Smooth muscle cell (in vitro differentiated cells): ENCODE results near the gene PITPNM3. TPM values are rescaled to one million over a fixed set of nuclear protein-coding genes. Genes with fewer than 3 reads are reported as not detected.

Experiments used
- DNase-seq: peaks from one replicate; lab custom pipeline; 2025; ENCODE audit not compliant: unreplicated experiment; lab: John Stamatoyannopoulos, UW
- H2AFZ ChIP-seq: fragments of 200-600 bp; sonication (generic); 2 replicates; pipeline ENCODE4 v1.6.0; 2016; ENCODE audit warnings: antibody characterized with exemption, low read depth, mild to moderate bottlenecking
- H3F3A ChIP-seq: fragments of 200-600 bp; sonication (generic); 2 replicates; pipeline ENCODE4 v1.6.0; 2017; ENCODE audit warnings: antibody characterized with exemption, low read depth
- H3K27ac ChIP-seq: fragments of 200-600 bp; sonication (generic); 2 replicates; pipeline ENCODE4 v1.5.1; 2016; ENCODE audit warnings: low read depth, mild to moderate bottlenecking
- H3K27me3 ChIP-seq: fragments of 200-600 bp; sonication (generic); 2 replicates; pipeline ENCODE4 v1.6.1; 2016; ENCODE audit warnings: low read depth, mild to moderate bottlenecking
- H3K36me3 ChIP-seq: fragments of 200-600 bp; sonication (generic); 2 replicates; pipeline ENCODE4 v1.5.1; 2016; ENCODE audit warnings: low read depth
- H3K4me1 ChIP-seq: fragments of 200-600 bp; sonication (generic); 2 replicates; pipeline ENCODE4 v1.5.1; 2016; ENCODE audit warnings: low read depth
- H3K4me2 ChIP-seq: fragments of 200-600 bp; sonication (generic); 2 replicates; pipeline ENCODE4 v1.6.0; 2016; ENCODE audit warnings: mild to moderate bottlenecking
- H3K4me3 ChIP-seq: fragments of 200-600 bp; sonication (generic); 2 replicates; pipeline ENCODE4 v1.5.1; 2016; ENCODE audit warnings: mild to moderate bottlenecking
- H3K79me2 ChIP-seq: fragments of 200-600 bp; sonication (generic); 2 replicates; pipeline ENCODE4 v1.6.0; 2016; ENCODE audit warnings: low read depth, mild to moderate bottlenecking
- H3K9ac ChIP-seq: fragments of 200-600 bp; sonication (generic); 2 replicates; pipeline ENCODE4 v1.6.0; 2016; ENCODE audit warnings: low read depth
- H3K9me3 ChIP-seq: fragments of 200-600 bp; sonication (generic); replicated peaks from 2 replicates; pipeline ENCODE4 v1.5.1; 2016; ENCODE audit warnings: low read depth
- H4K20me1 ChIP-seq: fragments of 200-600 bp; sonication (generic); 2 replicates; pipeline ENCODE4 v1.6.0; 2016; ENCODE audit warnings: low read depth
- WGBS: methylation state at CpG from one replicate; pipeline ENCODE4 v1.1.7; 2016; ENCODE audit warnings: low lambda C conversion rate; 5-methylcytosine and 5-hydroxymethylcytosine counted together
- polyA plus RNA-seq: library from polyadenylated mRNA; unstranded; fragments of >200 nt; fragmentation: Nextera tagmentation; extraction: Ambion mirVana; gene quantifications from 2 replicates; pipeline ENCODE4 v1.2.1, GENCODE V29; 2016
- total RNA-seq: library from RNA; depleted of rRNA; stranded (reverse); fragments of >200 nt; gene quantifications from 2 replicates; pipeline ENCODE4 v1.2.3, GENCODE V29; 2014
- TF ChIP-seq, protein P1 (sequence below): fragments of 200-600 bp; sonication (generic); IDR thresholded peaks from 2 replicates; pipeline ENCODE4 v1.5.1; 2017; ENCODE audit warnings: borderline replicate concordance, mild to moderate bottlenecking, antibody characterized with exemption; ENCODE audit not compliant: insufficient read depth, poor library complexity, severe bottlenecking

Gene PITPNM3
- total and polyA plus RNA-seq, 2 experiments from 2014 or later: 2.4 to 2.6 TPM

DNA sequence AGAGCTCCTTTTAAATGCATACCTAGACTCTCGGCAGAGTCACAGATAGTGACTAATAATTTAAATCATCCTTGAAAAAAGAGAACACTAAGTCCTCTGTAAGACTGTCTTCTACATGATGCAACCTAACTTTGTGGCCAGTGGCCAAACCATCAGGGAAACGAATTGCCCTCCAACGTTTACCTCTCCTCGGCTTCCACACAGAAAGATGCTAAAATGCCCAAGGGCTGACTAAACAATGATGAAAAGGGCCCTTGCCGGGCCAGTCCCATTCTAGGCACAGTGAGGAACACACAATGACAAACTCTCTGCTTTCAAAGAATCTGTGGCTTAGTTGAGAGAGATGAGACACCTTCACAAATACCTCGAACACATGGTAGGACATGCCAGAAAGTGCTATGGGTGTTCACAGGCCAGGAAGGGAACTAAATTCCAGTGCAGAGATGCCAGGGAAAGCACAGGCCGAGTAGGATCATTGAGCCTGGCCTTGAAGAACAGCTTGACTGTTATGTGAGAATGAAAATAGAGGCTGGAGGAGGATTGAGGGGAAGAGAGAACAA is 35.3 kb upstream of the PITPNM3 start:
- Histone ChIP-seq H2AFZ (no peak overlapping the region), H4K20me1 (peaks cover 2% of the 10 kb centered on the region), H3K9ac (no peak overlapping the region), H3K4me2 (no peak overlapping the region), H3K27ac (no peak overlapping the region), H3K36me3 (peaks cover 45% of the 10 kb centered on the region), H3K79me2 (no peaks in the 10 kb centered on the region), H3K27me3 (no peaks in the 10 kb centered on the region), H3K4me1 (no peaks in the 10 kb centered on the region), H3K9me3 (peaks cover 4% of the 10 kb centered on the region), H3K4me3 (no peak overlapping the region), H3F3A (no peaks in the 10 kb centered on the region)
- TF ChIP-seq, protein P1, sequence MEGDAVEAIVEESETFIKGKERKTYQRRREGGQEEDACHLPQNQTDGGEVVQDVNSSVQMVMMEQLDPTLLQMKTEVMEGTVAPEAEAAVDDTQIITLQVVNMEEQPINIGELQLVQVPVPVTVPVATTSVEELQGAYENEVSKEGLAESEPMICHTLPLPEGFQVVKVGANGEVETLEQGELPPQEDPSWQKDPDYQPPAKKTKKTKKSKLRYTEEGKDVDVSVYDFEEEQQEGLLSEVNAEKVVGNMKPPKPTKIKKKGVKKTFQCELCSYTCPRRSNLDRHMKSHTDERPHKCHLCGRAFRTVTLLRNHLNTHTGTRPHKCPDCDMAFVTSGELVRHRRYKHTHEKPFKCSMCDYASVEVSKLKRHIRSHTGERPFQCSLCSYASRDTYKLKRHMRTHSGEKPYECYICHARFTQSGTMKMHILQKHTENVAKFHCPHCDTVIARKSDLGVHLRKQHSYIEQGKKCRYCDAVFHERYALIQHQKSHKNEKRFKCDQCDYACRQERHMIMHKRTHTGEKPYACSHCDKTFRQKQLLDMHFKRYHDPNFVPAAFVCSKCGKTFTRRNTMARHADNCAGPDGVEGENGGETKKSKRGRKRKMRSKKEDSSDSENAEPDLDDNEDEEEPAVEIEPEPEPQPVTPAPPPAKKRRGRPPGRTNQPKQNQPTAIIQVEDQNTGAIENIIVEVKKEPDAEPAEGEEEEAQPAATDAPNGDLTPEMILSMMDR: no peak
- no peak for DNase-seq
- 79% methylated on average over 7 of the region's 7 CpGs for WGBS

DNA sequence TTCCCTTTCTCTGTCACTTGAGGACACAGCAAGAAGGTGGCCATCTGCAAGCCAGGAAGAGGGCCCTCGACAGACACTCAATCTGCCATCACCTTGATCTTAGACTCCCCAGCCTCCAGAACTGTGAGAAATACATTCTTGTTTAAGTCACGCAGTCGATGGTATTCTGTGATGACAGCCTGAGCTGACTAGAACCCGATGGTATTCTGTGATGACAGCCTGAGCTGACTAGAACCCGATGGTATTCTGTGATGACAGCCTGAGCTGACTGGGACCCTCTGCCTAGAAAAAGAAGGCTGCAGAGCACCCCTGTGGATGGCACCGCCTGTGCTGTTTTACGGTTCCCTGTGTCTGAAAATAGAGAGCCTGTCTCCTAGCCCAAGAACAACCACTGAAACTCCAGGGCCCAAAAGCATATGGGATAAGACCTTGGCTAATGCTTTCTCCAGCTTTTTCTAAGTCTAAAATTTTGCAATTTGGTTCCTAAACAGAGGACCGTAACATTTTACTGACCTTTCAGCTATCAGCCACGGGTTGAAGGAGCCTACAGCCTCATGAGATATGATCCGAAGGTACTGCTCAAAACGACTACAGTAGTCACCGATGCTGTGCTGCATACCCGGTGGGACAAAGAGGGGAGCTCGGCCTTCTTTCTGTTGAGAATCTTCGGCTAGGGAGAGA is 33.1 kb upstream of the PITPNM3 start:
- H3K79me2 ChIP-seq: no peaks in the 10 kb centered on the region
- H4K20me1 ChIP-seq: peaks cover 2% of the 10 kb centered on the region
- no peak overlapping the region for H3K9ac ChIP-seq
- no peak for DNase-seq
- peaks cover 57% of the 10 kb centered on the region for H3K36me3 ChIP-seq
- TF ChIP-seq, protein P1: no peak
- no peaks in the 10 kb centered on the region for H3F3A ChIP-seq
- no peaks in the 10 kb centered on the region for H3K4me1 ChIP-seq
- H3K27me3 ChIP-seq: no peaks in the 10 kb centered on the region
- no peak overlapping the region for H3K4me2 ChIP-seq
- H3K27ac ChIP-seq: no peak overlapping the region
- H3K4me3 ChIP-seq: no peak overlapping the region
- no peak overlapping the region for H2AFZ ChIP-seq
- H3K9me3 ChIP-seq: peaks cover 17% of the 10 kb centered on the region
- 95% methylated on average over 15 of the region's 15 CpGs for WGBS

DNA sequence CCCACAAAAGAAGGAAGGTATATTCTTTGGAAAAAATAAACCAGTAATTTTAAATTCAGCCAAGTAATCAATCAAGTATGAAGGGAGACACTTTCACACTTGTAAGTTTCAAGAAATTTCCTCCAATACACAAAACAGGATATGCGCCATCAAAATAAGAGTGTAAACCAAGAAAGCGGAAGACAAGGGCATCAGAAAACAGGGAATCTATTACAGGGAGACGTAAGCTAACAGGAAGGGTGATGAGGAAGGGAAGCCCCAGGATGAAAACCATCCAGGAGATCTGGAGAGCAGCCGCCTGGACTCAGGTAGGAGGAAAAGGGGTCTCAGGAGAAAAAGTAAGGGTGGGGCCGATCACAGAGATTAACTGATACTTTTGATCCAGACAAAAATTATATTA is 31.8 kb upstream of the PITPNM3 start:
- Histone ChIP-seq H3K27ac (no peak overlapping the region), H3K36me3 (peaks cover 60% of the 10 kb centered on the region), H2AFZ (no peak overlapping the region), H3K4me2 (no peak overlapping the region), H3K79me2 (no peaks in the 10 kb centered on the region), H3K27me3 (no peaks in the 10 kb centered on the region), H3K4me3 (no peak overlapping the region), H3F3A (no peaks in the 10 kb centered on the region), H3K9me3 (peaks cover 17% of the 10 kb centered on the region), H4K20me1 (peaks cover 2% of the 10 kb centered on the region), H3K4me1 (no peaks in the 10 kb centered on the region), H3K9ac (no peak overlapping the region)
- TF ChIP-seq, protein P1: no peak
- no peak for DNase-seq
- over 99% methylated on average over 5 of the region's 5 CpGs for WGBS

DNA sequence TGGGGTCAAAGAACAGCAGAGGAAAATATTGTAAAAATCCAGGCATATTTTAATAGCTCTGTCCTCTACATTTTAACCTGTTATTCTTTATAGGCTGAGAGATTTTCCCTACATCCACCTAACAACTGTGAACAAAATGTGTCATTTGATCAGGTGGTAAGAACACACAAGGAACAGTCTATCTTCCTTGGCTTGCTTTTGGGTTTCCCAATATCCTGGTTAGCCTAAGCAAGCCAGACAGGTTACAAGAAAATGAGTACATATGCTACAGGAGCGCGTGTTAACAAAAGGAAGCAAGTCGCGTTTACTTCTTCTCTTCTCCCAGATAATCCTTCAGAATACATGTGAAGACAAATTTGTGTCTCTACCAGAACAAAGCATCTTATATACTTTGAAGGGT is 31.0 kb upstream of the PITPNM3 start:
- Histone ChIP-seq H3K4me1 (no peaks in the 10 kb centered on the region), H3K4me3 (no peak overlapping the region), H3K79me2 (no peaks in the 10 kb centered on the region), H2AFZ (no peak overlapping the region), H3K9me3 (peaks cover 17% of the 10 kb centered on the region), H3K27ac (no peak overlapping the region), H4K20me1 (peaks cover 2% of the 10 kb centered on the region), H3K36me3 (peaks cover 61% of the 10 kb centered on the region), H3K27me3 (no peaks in the 10 kb centered on the region), H3F3A (no peaks in the 10 kb centered on the region), H3K9ac (no peak overlapping the region), H3K4me2 (no peak overlapping the region)
- WGBS: 98% methylated on average over 4 of the region's 4 CpGs
- TF ChIP-seq, protein P1: no peak
- no peak for DNase-seq
